Measurements from ENCODE around the gene FATE1.
A peak's percentile ranks its signal among the peaks of the same experiment; 100 is the strongest.

The FATE1 gene

GRCh38 chrX:151729056-151729725 is 13.4 kb downstream of the FATE1 start:
- DNase-seq (ENCODE audit: low spot score), result no peak
- no peak for TF ChIP-seq CTCF (IDR thresholded peaks at IDR 0.05)
- H3K27ac ChIP-seq, result no peak overlapping the region
- H3K4me3 ChIP-seq, result no peak overlapping the region

GRCh38 chrX:151734446-151734845 is 18.6 kb downstream of the FATE1 start, which contains the start of gene CNGA2:
Gene CNGA2 (plus strand): TSS chrX:151734746. CDS start chrX:151738484, 3,738 bp downstream.
- no peak within 1 kb of the TSS for H3K4me3 ChIP-seq
- no peak within 1 kb of the TSS for H3K27ac ChIP-seq
- DNase-seq (ENCODE audit: low spot score), result no peak
- no peak for TF ChIP-seq CTCF (IDR thresholded peaks at IDR 0.05)

GRCh38 chrX:151735219-151735618 is 19.4 kb downstream of the FATE1 start:
- TF ChIP-seq CTCF (IDR thresholded peaks at IDR 0.05), result no peak
- H3K27ac ChIP-seq, result no peak overlapping the region
- H3K4me3 ChIP-seq, result no peak overlapping the region
- DNase-seq (ENCODE audit: low spot score), result no peak

GRCh38 chrX:151736685-151737084 is 20.9 kb downstream of the FATE1 start:
- no peak for TF ChIP-seq CTCF (IDR thresholded peaks at IDR 0.05)

DNA sequence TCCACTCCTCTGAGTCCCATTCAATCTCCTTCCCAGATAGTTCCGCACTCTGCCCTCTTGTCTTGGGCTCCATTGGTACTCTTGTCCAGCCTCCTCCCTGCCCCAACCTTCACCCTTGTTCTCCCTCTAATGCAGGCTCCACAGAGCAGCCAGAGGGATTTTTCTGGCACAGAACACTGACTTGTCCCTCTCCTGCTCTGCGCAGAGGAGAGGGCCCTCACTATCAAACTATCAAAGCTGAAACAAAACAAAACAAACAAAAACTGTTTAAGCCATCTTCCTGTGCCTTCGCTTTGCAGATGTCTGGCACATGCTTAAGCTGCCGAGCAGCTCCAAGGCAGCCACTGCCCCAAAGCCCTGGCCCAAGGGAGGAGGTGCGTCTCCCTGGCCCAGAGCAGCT is 21.7 kb downstream of the FATE1 start:
- no peak overlapping the region for H3K27ac ChIP-seq
- no peak for TF ChIP-seq CTCF (IDR thresholded peaks at IDR 0.05)
- DNase-seq (ENCODE audit: low spot score), result peak; percentile 29
- no peak overlapping the region for H3K4me3 ChIP-seq

More at GRCh38 chrX:151736685-151737084, 20.9 kb downstream of the FATE1 start:
- peak; percentile 17 for DNase-seq (ENCODE audit: low spot score)
- Histone ChIP-seq H3K4me3 (no peak overlapping the region), H3K27ac (no peak overlapping the region)

GRCh38 chrX:151738751-151739150 is 22.9 kb downstream of the FATE1 start:
- H3K27ac ChIP-seq, result no peak overlapping the region
- DNase-seq (ENCODE audit: low spot score), result no peak
- H3K4me3 ChIP-seq, result no peak overlapping the region
- no peak for TF ChIP-seq CTCF (IDR thresholded peaks at IDR 0.05)

GRCh38 chrX:151741606-151742005 is 25.8 kb downstream of the FATE1 start:
- no peak for TF ChIP-seq CTCF (IDR thresholded peaks at IDR 0.05)
- H3K27ac ChIP-seq, result no peak overlapping the region

More at GRCh38 chrX:151741606-151742005, 25.8 kb downstream of the FATE1 start:
- no peak overlapping the region for H3K4me3 ChIP-seq
- DNase-seq (ENCODE audit: low spot score), result peak; percentile 31

Measured in coronary artery (tissue), 2 donors.